Breast epithelium (tissue), 3 donors: ENCODE data around the gene GRIP2.

Source experiments
- POLR2A ChIP-seq: fragments of 450-650 bp; IDR thresholded peaks from one replicate; pipeline ENCODE4 v1.6.1; 2016; ENCODE audit warnings: antibody characterized with exemption, mild to moderate bottlenecking, moderate library complexity
- POLR2AphosphoS5 ChIP-seq, 3 donors: sonication (generic); formaldehyde crosslinking; IDR thresholded peaks; one replicate each; pipeline ENCODE4 v1.6.1; 2017; ENCODE audit warnings: antibody characterized with exemption in 3 of 3
- TF ChIP-seq, protein P1 (sequence below), 3 donors: fragments of 450-650 bp; IDR thresholded peaks; one replicate each; pipeline ENCODE4 v1.5.1; 2016 to 2017; ENCODE audit warnings: antibody characterized with exemption in 3 of 3, mild to moderate bottlenecking in 3 of 3, moderate library complexity in 3 of 3

- TF ChIP-seq, protein P1, sequence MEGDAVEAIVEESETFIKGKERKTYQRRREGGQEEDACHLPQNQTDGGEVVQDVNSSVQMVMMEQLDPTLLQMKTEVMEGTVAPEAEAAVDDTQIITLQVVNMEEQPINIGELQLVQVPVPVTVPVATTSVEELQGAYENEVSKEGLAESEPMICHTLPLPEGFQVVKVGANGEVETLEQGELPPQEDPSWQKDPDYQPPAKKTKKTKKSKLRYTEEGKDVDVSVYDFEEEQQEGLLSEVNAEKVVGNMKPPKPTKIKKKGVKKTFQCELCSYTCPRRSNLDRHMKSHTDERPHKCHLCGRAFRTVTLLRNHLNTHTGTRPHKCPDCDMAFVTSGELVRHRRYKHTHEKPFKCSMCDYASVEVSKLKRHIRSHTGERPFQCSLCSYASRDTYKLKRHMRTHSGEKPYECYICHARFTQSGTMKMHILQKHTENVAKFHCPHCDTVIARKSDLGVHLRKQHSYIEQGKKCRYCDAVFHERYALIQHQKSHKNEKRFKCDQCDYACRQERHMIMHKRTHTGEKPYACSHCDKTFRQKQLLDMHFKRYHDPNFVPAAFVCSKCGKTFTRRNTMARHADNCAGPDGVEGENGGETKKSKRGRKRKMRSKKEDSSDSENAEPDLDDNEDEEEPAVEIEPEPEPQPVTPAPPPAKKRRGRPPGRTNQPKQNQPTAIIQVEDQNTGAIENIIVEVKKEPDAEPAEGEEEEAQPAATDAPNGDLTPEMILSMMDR (IDR thresholded peaks at IDR 0.05): no peak
- TF ChIP-seq POLR2A (no peak), POLR2AphosphoS5 (IDR thresholded peaks at IDR 0.05) (no peak)
Observed at GRCh38 chr3:14450922-14451606, 89.1 kb downstream of the GRIP2 start.
